OCI-LY1 (cell line): ENCODE results near the gene SLC25A25.

ENCODE experiments used
- H2AFZ ChIP-seq: fragments of 200-600 bp; sonication (generic), shearing (Covaris generic); 2 replicates; pipeline ENCODE4 v1.6.0; 2014; ENCODE audit warnings: antibody characterized with exemption, mild to moderate bottlenecking, low read length
- H3F3A ChIP-seq: fragments of 200-600 bp; sonication (generic), shearing (Covaris generic); 2 replicates; pipeline ENCODE4 v1.6.0; 2014; ENCODE audit warnings: mild to moderate bottlenecking, antibody characterized with exemption, low read length, moderate library complexity; ENCODE audit not compliant: insufficient read depth
- H3K27ac ChIP-seq: fragments of 200-600 bp; sonication (generic); 2 replicates; pipeline ENCODE4 v1.5.1; 2014; ENCODE audit warnings: low read length, mixed run types, mild to moderate bottlenecking, low read depth; ENCODE audit not compliant: poor library complexity, severe bottlenecking
- H3K27me3 ChIP-seq: fragments of 200-600 bp; sonication (generic); 2 replicates; pipeline ENCODE4 v1.6.0; 2014; ENCODE audit warnings: antibody characterized with exemption, mild to moderate bottlenecking, low read length, moderate library complexity; ENCODE audit not compliant: insufficient read depth
- H3K36me3 ChIP-seq: fragments of 200-600 bp; sonication (generic); 2 replicates; pipeline ENCODE4 v1.6.1; 2014; ENCODE audit warnings: mild to moderate bottlenecking, antibody characterized with exemption, low read length, moderate library complexity, mixed read lengths; ENCODE audit not compliant: insufficient read depth
- H3K4me1 ChIP-seq: fragments of 200-600 bp; sonication (generic); 2 replicates; pipeline ENCODE4 v1.5.1; 2014; ENCODE audit warnings: mild to moderate bottlenecking, low read length, moderate library complexity; ENCODE audit not compliant: insufficient read depth, severe bottlenecking
- H3K4me2 ChIP-seq: fragments of 200-600 bp; sonication (generic), shearing (Covaris generic); 2 replicates; pipeline ENCODE4 v1.6.1; 2014; ENCODE audit warnings: low read length
- H3K4me3 ChIP-seq: fragments of 200-600 bp; sonication (generic); 2 replicates; pipeline ENCODE4 v1.5.1; 2014; ENCODE audit warnings: low read length, low read depth, mild to moderate bottlenecking, mixed read lengths; ENCODE audit not compliant: poor library complexity, severe bottlenecking
- H3K79me2 ChIP-seq: fragments of 200-600 bp; shearing (Covaris generic); 2 replicates; pipeline ENCODE4 v1.6.1; 2016; ENCODE audit warnings: mixed run types, low read length, mixed read lengths; ENCODE audit not compliant: insufficient read depth
- H3K9ac ChIP-seq: fragments of 200-600 bp; sonication (generic), shearing (Covaris generic); 2 replicates; pipeline ENCODE4 v1.6.1; 2014; ENCODE audit warnings: mild to moderate bottlenecking, low read length, mixed read lengths
- H3K9me2 ChIP-seq: fragments of 200-600 bp; sonication (generic), shearing (Covaris generic); 2 replicates; pipeline ENCODE4 v1.6.1; 2014; ENCODE audit warnings: low read depth, mild to moderate bottlenecking, low read length, mixed read lengths
- H3K9me3 ChIP-seq: fragments of 200-600 bp; shearing (Covaris generic); 2 replicates; pipeline ENCODE4 v1.6.1; 2014; ENCODE audit warnings: low read length, mixed read lengths
- H4K20me1 ChIP-seq: fragments of 200-600 bp; sonication (generic), shearing (Covaris generic); 2 replicates; pipeline ENCODE4 v1.6.0; 2016; ENCODE audit warnings: mild to moderate bottlenecking, low read length; ENCODE audit not compliant: insufficient read depth
- EZH2 ChIP-seq: fragments of 200-600 bp; sonication (generic), shearing (Covaris generic); IDR thresholded peaks from 2 replicates; pipeline ENCODE4 v1.8.0; 2017; ENCODE audit warnings: borderline replicate concordance, mixed run types, mild to moderate bottlenecking, antibody characterized with exemption, low read length, moderate library complexity, mixed read lengths
- TF ChIP-seq, protein P1 (sequence below): fragments of 200-600 bp; sonication (generic), shearing (Covaris generic); IDR thresholded peaks from 2 replicates; pipeline ENCODE4 v1.5.1; 2017; ENCODE audit warnings: mild to moderate bottlenecking, antibody characterized with exemption, low read length, moderate library complexity, mixed read lengths

The SLC25A25 gene

GRCh38 chr9:128087262-128087661, 19.2 kb downstream of the SLC25A25 start:
- Histone ChIP-seq H4K20me1 (no peaks in the 10 kb centered on the region), H3K4me1 (peaks cover 5% of the 10 kb centered on the region), H3K9me3 (no peaks in the 10 kb centered on the region), H3K4me3 (no peak overlapping the region), H3K79me2 (peaks cover 19% of the 10 kb centered on the region; the same call in 1 of the 2 replicates), H3K27me3 (no peaks in the 10 kb centered on the region), H3K9me2 (no peaks in the 10 kb centered on the region), H3F3A (peaks cover 1% of the 10 kb centered on the region; the same call in 1 of the 2 replicates), H3K36me3 (0 out of 2 replicates have a peak, but pooled peaks cover 4% of the 10 kb centered on the region), H3K4me2 (no peak overlapping the region), H3K9ac (no peak overlapping the region), H2AFZ (no peak overlapping the region), H3K27ac (no peak overlapping the region)
- TF ChIP-seq, protein P1, sequence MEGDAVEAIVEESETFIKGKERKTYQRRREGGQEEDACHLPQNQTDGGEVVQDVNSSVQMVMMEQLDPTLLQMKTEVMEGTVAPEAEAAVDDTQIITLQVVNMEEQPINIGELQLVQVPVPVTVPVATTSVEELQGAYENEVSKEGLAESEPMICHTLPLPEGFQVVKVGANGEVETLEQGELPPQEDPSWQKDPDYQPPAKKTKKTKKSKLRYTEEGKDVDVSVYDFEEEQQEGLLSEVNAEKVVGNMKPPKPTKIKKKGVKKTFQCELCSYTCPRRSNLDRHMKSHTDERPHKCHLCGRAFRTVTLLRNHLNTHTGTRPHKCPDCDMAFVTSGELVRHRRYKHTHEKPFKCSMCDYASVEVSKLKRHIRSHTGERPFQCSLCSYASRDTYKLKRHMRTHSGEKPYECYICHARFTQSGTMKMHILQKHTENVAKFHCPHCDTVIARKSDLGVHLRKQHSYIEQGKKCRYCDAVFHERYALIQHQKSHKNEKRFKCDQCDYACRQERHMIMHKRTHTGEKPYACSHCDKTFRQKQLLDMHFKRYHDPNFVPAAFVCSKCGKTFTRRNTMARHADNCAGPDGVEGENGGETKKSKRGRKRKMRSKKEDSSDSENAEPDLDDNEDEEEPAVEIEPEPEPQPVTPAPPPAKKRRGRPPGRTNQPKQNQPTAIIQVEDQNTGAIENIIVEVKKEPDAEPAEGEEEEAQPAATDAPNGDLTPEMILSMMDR, result no peak
- TF ChIP-seq EZH2, result no peak

DNA sequence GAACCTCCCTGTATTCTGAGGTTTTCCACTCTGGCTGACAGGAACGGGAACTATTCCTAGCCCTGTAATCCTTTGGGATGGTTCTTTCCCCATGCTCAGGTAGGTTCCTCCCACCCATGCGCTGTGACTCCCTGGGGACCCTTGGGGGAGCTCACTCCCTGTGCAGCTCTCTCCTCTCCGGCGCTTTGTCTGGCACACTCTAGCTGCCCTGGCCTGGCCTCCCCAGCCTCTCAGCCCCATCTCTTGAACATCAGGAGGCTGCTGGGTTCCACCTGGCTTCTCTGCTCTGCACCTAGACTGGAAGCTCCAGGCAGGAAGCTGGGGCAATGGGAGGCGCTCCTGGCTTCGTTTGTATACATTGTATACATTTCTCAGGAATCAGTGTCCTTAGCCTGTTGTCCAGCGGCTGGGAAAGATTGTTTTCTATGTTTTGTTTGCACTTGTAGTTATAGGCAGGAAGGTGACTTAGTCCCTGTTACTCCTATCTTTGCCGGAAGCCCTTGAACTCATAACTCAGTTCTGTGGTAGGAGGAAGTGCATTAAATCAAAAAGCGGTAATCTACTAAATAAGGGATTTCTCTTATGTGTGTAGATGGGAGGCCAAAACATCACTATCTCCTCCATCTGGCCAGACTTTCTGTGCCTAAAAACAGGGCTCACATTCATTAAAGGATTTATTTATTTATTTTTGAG, 20.4 kb downstream of the SLC25A25 start:
- Histone ChIP-seq H3K9me3 (no peaks in the 10 kb centered on the region), H3K4me1 (peaks cover 15% of the 10 kb centered on the region), H3K27me3 (no peaks in the 10 kb centered on the region), H4K20me1 (no peaks in the 10 kb centered on the region), H2AFZ (no peak overlapping the region), H3K79me2 (peaks cover 19% of the 10 kb centered on the region; the same call in 1 of the 2 replicates), H3K4me3 (no peak overlapping the region), H3K9me2 (no peaks in the 10 kb centered on the region), H3K9ac (no peak overlapping the region), H3F3A (no peaks in the 10 kb centered on the region), H3K27ac (no peak overlapping the region), H3K36me3 (0 out of 2 replicates have a peak, but pooled peaks cover 4% of the 10 kb centered on the region), H3K4me2 (no peak overlapping the region)
- TF ChIP-seq, protein P1, result no peak
- no peak for TF ChIP-seq EZH2

GRCh38 chr9:128089299-128089698, 21.3 kb downstream of the SLC25A25 start:
- H2AFZ ChIP-seq, result no peak overlapping the region
- no peaks in the 10 kb centered on the region for H3K9me2 ChIP-seq
- H3K36me3 ChIP-seq, result 0 out of 2 replicates have a peak, but pooled peaks cover 4% of the 10 kb centered on the region
- no peak for TF ChIP-seq EZH2
- TF ChIP-seq, protein P1, result no peak
- no peaks in the 10 kb centered on the region for H3K9me3 ChIP-seq
- no peaks in the 10 kb centered on the region for H3K27me3 ChIP-seq
- H3K27ac ChIP-seq, result no peak overlapping the region
- H4K20me1 ChIP-seq, result no peaks in the 10 kb centered on the region
- H3K79me2 ChIP-seq, result peaks cover 19% of the 10 kb centered on the region; the same call in 1 of the 2 replicates
- peaks cover 24% of the 10 kb centered on the region for H3K4me1 ChIP-seq
- H3K4me2 ChIP-seq, result no peak overlapping the region
- H3K9ac ChIP-seq, result no peak overlapping the region
- no peaks in the 10 kb centered on the region for H3F3A ChIP-seq
- H3K4me3 ChIP-seq, result no peak overlapping the region
